Fibroblast of lung (primary cell): Measurements from ENCODE around the gene RPH3AL. TPM values are rescaled to one million over a fixed set of nuclear protein-coding genes. Genes with fewer than 3 reads are reported as not detected.

Experiments used
- DNase-seq, 2 donors: peaks; one replicate each; pipeline versions ENCODE4 v3.0.0 to v3.0.0-alpha.2; 2010; ENCODE audit warnings: low read depth in 2 of 2
- H2AFZ ChIP-seq: 2 replicates; pipeline ENCODE4 v1.5.1; 2012; ENCODE audit warnings: low read length, control low read depth, inconsistent platforms
- H3K27ac ChIP-seq: 2 replicates; pipeline ENCODE4 v1.5.1; 2011; ENCODE audit warnings: low read length, control low read depth; ENCODE audit not compliant: insufficient read depth
- H3K27me3 ChIP-seq: 2 replicates; pipeline ENCODE4 v1.5.1; 2011; ENCODE audit warnings: mild to moderate bottlenecking, low read length; ENCODE audit not compliant: control insufficient read depth, insufficient read depth
- H3K36me3 ChIP-seq: 2 replicates; pipeline ENCODE4 v1.5.1; 2011; ENCODE audit warnings: low read length; ENCODE audit not compliant: control insufficient read depth, insufficient read depth
- H3K4me1 ChIP-seq: 2 replicates; pipeline ENCODE4 v1.5.1; 2011; ENCODE audit warnings: low read length; ENCODE audit not compliant: control insufficient read depth, insufficient read depth; ENCODE audit errors: extremely low read depth
- H3K4me2 ChIP-seq: 2 replicates; pipeline ENCODE4 v1.5.1; 2011; ENCODE audit warnings: low read length, control low read depth; ENCODE audit not compliant: insufficient read depth; ENCODE audit errors: extremely low read depth
- H3K4me3 ChIP-seq, 4 experiments: fragments of 200-600 bp in 1 of 4; sonication (generic) in 1 of 4; replicated peaks in 1 of 4; 2 replicates each; pipeline ENCODE4 v1.5.1; 2011 to 2016; ENCODE audit warnings: low read length in 4 of 4, low read depth in 3 of 4, mild to moderate bottlenecking in 3 of 4, control low read depth in 2 of 4, inconsistent platforms in 1 of 4, mixed read lengths in 1 of 4; ENCODE audit not compliant: insufficient read depth in 1 of 4; ENCODE audit errors: control extremely low read depth in 1 of 4
- H3K79me2 ChIP-seq: 2 replicates; pipeline ENCODE4 v1.5.1; 2012; ENCODE audit warnings: mild to moderate bottlenecking, low read length, inconsistent platforms; ENCODE audit not compliant: control insufficient read depth, insufficient read depth
- H3K9ac ChIP-seq: 2 replicates; pipeline ENCODE4 v1.5.1; 2011; ENCODE audit warnings: mild to moderate bottlenecking, low read length, control low read depth; ENCODE audit not compliant: insufficient read depth
- H3K9me3 ChIP-seq: 2 replicates; pipeline ENCODE4 v1.5.1; 2012; ENCODE audit warnings: low read depth, low read length; ENCODE audit not compliant: control insufficient read depth, insufficient read depth
- H4K20me1 ChIP-seq: 2 replicates; pipeline ENCODE4 v1.5.1; 2011; ENCODE audit warnings: low read length; ENCODE audit not compliant: control insufficient read depth, insufficient read depth; ENCODE audit errors: extremely low read depth
- CTCF ChIP-seq, 2 donors: IDR thresholded peaks in 1 of 2; conservative IDR thresholded peaks in 1 of 2; 1 replicate in 1 of 2; 2 replicates in 1 of 2; pipeline ENCODE4 v1.5.1; 2011 to 2012; ENCODE audit warnings: low read length in 2 of 2, control low read depth in 1 of 2, inconsistent platforms in 1 of 2, low read depth in 1 of 2, mild to moderate bottlenecking in 1 of 2
- EZH2 ChIP-seq: IDR thresholded peaks from 2 replicates; pipeline ENCODE4 v1.5.1; 2012; ENCODE audit warnings: low read length, control low read depth, mild to moderate bottlenecking; ENCODE audit errors: missing control alignments
- polyA plus RNA-seq, 2 donors: library from polyadenylated mRNA; depleted of rRNA in 1 of 2; stranded (reverse) in 1 of 2; unstranded in 1 of 2; fragments of >200 nt; gene quantifications; 2 replicates each; pipeline ENCODE4 v1.2.1, GENCODE V29; 2011 to 2012; ENCODE audit warnings: missing spikeins in 1 of 2
- total RNA-seq: library from RNA; depleted of rRNA; stranded (reverse); fragments of >200 nt; gene quantifications from 2 replicates; pipeline ENCODE4 v1.2.1, GENCODE V29; 2014

The RPH3AL gene
- total and polyA plus RNA-seq, 2 donors (not counting 1 experiment from before 2014, with no cell fraction given): 0.49 to 3.0 TPM

DNA sequence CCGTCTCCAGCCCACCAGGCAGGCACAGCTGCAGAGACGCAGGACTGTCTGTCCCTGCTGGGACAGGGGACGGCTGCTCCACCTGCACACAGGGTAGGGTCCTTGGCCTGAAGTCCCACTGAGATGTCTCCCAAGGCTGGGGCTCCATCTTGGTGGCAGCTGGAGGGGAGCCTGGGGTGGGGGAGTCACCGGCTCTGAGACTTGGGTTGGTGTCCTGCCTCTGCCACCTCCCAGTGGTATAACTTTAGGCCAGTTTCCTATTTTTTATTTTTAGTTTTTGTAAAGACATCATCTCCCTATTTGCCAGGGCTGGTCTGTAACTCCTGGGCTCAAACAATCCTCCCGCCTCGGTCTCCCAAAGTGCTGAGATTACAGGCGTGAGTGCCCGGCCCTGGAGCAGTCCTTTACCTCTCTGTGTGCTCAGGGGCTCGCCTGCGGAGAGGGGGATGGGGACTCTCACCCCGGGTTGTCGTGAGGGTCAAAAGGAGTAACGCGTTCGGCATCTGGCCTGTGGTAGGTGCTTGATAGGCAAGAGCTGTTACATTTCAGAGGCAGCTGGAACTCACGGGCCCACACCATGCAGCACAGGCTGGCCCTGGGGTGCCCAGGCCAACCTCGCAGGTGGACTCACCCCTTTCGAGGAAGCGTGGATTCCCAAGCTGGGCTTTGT lies 124.5 kb downstream of the RPH3AL start:
- no peaks in the 10 kb centered on the region for H3K4me1 ChIP-seq
- H3K9ac ChIP-seq: no peak overlapping the region
- no peak overlapping the region for H2AFZ ChIP-seq
- no peak for DNase-seq
- no peaks in the 10 kb centered on the region for H3K36me3 ChIP-seq
- H3K27me3 ChIP-seq: no peaks in the 10 kb centered on the region
- TF ChIP-seq EZH2 (no peak), CTCF (conservative IDR thresholded peaks at IDR 0.05 in 1 of 2, IDR thresholded peaks at IDR 0.05 in 1 of 2; ENCODE audit: low read depth in 1 of 2, low read length in 2 of 2) (no peak)
- H3K4me2 ChIP-seq: no peak overlapping the region
- no peaks in the 10 kb centered on the region for H4K20me1 ChIP-seq
- H3K9me3 ChIP-seq: no peaks in the 10 kb centered on the region
- no peaks in the 10 kb centered on the region for H3K79me2 ChIP-seq
- no peak overlapping the region for H3K27ac ChIP-seq
- no peak overlapping the region for H3K4me3 ChIP-seq

- no peak overlapping the region for H3K9ac ChIP-seq
- H3K9me3 ChIP-seq: no peaks in the 10 kb centered on the region
- no peak overlapping the region for H3K4me3 ChIP-seq
- H4K20me1 ChIP-seq: no peaks in the 10 kb centered on the region
- H3K79me2 ChIP-seq: no peaks in the 10 kb centered on the region
- H3K4me2 ChIP-seq: no peak overlapping the region
- no peak overlapping the region for H2AFZ ChIP-seq
- DNase-seq: no peak
- no peaks in the 10 kb centered on the region for H3K27me3 ChIP-seq
- no peaks in the 10 kb centered on the region for H3K4me1 ChIP-seq
- TF ChIP-seq CTCF (conservative IDR thresholded peaks at IDR 0.05 in 1 of 2, IDR thresholded peaks at IDR 0.05 in 1 of 2; ENCODE audit: low read depth in 1 of 2, low read length in 2 of 2): no peak
- no peak for TF ChIP-seq EZH2
- no peaks in the 10 kb centered on the region for H3K36me3 ChIP-seq
- H3K27ac ChIP-seq: no peak overlapping the region
Observed at GRCh38 chr17:227078-227945, 125.3 kb downstream of the RPH3AL start.
